IPS-18c (cell line): ENCODE results near the gene MAGI3.

ENCODE experiments used
- H3K4me3 ChIP-seq: 2 replicates; pipeline ENCODE4 v1.7.0; 2013; ENCODE audit warnings: low read depth, mild to moderate bottlenecking, low read length, moderate library complexity; ENCODE audit not compliant: insufficient read depth
- H3K9me3 ChIP-seq: one replicate; pipeline ENCODE4 v1.6.1; 2013; ENCODE audit warnings: mild to moderate bottlenecking, low read length, moderate library complexity; ENCODE audit not compliant: control insufficient read depth, insufficient read depth

Gene MAGI3

GRCh38 chr1:113734357-113735055, 344.2 kb downstream of the MAGI3 start:
- Histone ChIP-seq H3K4me3 (no peak overlapping the region), H3K9me3 (no peaks in the 10 kb centered on the region)
